Endothelial cell of hepatic sinusoid (primary cell): Measurements from ENCODE around the gene DSTYK.
"Not testable (repeated sequence)": the region's sequence is repeated elsewhere in the genome, so short reads cannot be mapped to it uniquely, and the experiment has no call there.

ENCODE experiments used
- in situ Hi-C: cut with HindIII; loops from 2 replicates; pipeline ENCODE4 v1.10.0; 2017; ENCODE audit warnings: low sequenced_read_pairs

Gene DSTYK

GRCh38 chr1:205217418-205217817 is 5.9 kb upstream of the DSTYK start:
- in situ Hi-C loops, result no loop called here

GRCh38 chr1:205216588-205216987 is 5.1 kb upstream of the DSTYK start:
- in situ Hi-C loops, result no loop called here

- in situ Hi-C loops, result no loop called here
Measured at GRCh38 chr1:205214756-205215155, 3.3 kb upstream of the DSTYK start.

- in situ Hi-C loops, result no loop called here
Measured at GRCh38 chr1:205211839-205212536, 486 bp upstream of the DSTYK start.

GRCh38 chr1:205210756-205211168 is 740 bp downstream of the DSTYK start:
- in situ Hi-C loops, result no loop called here

- in situ Hi-C loops, result no loop called here
Measured at GRCh38 chr1:205208811-205209210, 2.7 kb downstream of the DSTYK start.

- in situ Hi-C loops, result no loop called here
Measured at GRCh38 chr1:205205055-205205454, 6.4 kb downstream of the DSTYK start.

GRCh38 chr1:205204552-205204951 is 7.0 kb downstream of the DSTYK start:
- in situ Hi-C loops, result no loop called here

GRCh38 chr1:205199931-205200299 is 11.6 kb downstream of the DSTYK start:
- in situ Hi-C loops, result no loop called here

- in situ Hi-C loops, result no loop called here
Measured at GRCh38 chr1:205199090-205199930, 12.2 kb downstream of the DSTYK start.

- in situ Hi-C loops, result no loop called here
Measured at GRCh38 chr1:205192287-205192686, 19.2 kb downstream of the DSTYK start.

GRCh38 chr1:205191622-205192021 is 19.9 kb downstream of the DSTYK start:
- in situ Hi-C loops, result no loop called here

- in situ Hi-C loops, result no loop called here
Measured at GRCh38 chr1:205190845-205191577, 20.5 kb downstream of the DSTYK start.

GRCh38 chr1:205189131-205189530 is 22.4 kb downstream of the DSTYK start:
- in situ Hi-C loops, result loop anchor here (5.0 kb wide), 2 partner anchors 33 to 107 kb away; partner anchors contain the start of gene TMEM81

GRCh38 chr1:205188596-205188995 is 22.9 kb downstream of the DSTYK start:
- in situ Hi-C loops, result loop anchor here (5.0 kb wide), 2 partner anchors 34 to 106 kb away; partner anchors contain the start of gene TMEM81

GRCh38 chr1:205188098-205188497 is 23.4 kb downstream of the DSTYK start:
- in situ Hi-C loops, result loop anchor here (5.0 kb wide), 2 partner anchors 34 to 106 kb away; partner anchors contain the start of gene TMEM81

GRCh38 chr1:205187420-205187819 is 24.1 kb downstream of the DSTYK start:
- in situ Hi-C loops, result loop anchor here (5.0 kb wide), 2 partner anchors 35 to 105 kb away; partner anchors contain the start of gene TMEM81

- in situ Hi-C loops, result loop anchor here (5.0 kb wide), 2 partner anchors 36 to 104 kb away; partner anchors contain the start of gene TMEM81
Measured at GRCh38 chr1:205186191-205186590, 25.3 kb downstream of the DSTYK start.

- in situ Hi-C loops, result no loop called here
Measured at GRCh38 chr1:205183676-205184335, 27.7 kb downstream of the DSTYK start.

- in situ Hi-C loops, result no loop called here
Measured at GRCh38 chr1:205182930-205183329, 28.6 kb downstream of the DSTYK start.

- in situ Hi-C loops, result not testable (repeated sequence)
Measured at GRCh38 chr1:205180331-205180730, 31.2 kb downstream of the DSTYK start.
